ENCODE results near the gene RPAP3. TPM values are rescaled to one million over a fixed set of nuclear protein-coding genes. Genes with fewer than 3 reads are reported as not detected.

The RPAP3 gene
- total RNA-seq, 2 donors from 2014 or later, result 16.7 to 17.0 TPM

- intact Hi-C loops (cut with DNase I), result no loop called here
- no peak for DNase-seq
- no peak overlapping the region for H3K4me3 ChIP-seq
- TF ChIP-seq, protein P1, sequence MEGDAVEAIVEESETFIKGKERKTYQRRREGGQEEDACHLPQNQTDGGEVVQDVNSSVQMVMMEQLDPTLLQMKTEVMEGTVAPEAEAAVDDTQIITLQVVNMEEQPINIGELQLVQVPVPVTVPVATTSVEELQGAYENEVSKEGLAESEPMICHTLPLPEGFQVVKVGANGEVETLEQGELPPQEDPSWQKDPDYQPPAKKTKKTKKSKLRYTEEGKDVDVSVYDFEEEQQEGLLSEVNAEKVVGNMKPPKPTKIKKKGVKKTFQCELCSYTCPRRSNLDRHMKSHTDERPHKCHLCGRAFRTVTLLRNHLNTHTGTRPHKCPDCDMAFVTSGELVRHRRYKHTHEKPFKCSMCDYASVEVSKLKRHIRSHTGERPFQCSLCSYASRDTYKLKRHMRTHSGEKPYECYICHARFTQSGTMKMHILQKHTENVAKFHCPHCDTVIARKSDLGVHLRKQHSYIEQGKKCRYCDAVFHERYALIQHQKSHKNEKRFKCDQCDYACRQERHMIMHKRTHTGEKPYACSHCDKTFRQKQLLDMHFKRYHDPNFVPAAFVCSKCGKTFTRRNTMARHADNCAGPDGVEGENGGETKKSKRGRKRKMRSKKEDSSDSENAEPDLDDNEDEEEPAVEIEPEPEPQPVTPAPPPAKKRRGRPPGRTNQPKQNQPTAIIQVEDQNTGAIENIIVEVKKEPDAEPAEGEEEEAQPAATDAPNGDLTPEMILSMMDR (IDR thresholded peaks at IDR 0.05), result no peak
- no peak overlapping the region for H3K27ac ChIP-seq
- H3K4me1 ChIP-seq, result no peaks in the 10 kb centered on the region
- no peaks in the 10 kb centered on the region for H3K9me3 ChIP-seq
- H3K27me3 ChIP-seq, result no peaks in the 10 kb centered on the region
- no peaks in the 10 kb centered on the region for H3K36me3 ChIP-seq
- no peak overlapping the region for H3K9ac ChIP-seq (ENCODE audit: low read depth in 2 of 2, low read length in 2 of 2)
These were observed 71.7 kb downstream of the RPAP3 start for GRCh38 chr12:47634127-47634526.

GRCh38 chr12:47621960-47622359 is 83.9 kb downstream of the RPAP3 start:
- Histone ChIP-seq H3K9ac (ENCODE audit: low read depth in 2 of 2, low read length in 2 of 2) (no peak overlapping the region), H3K27ac (no peak overlapping the region), H3K36me3 (no peaks in the 10 kb centered on the region), H3K4me1 (no peaks in the 10 kb centered on the region), H3K9me3 (no peaks in the 10 kb centered on the region), H3K4me3 (no peak overlapping the region), H3K27me3 (no peaks in the 10 kb centered on the region)
- DNase-seq, result no peak
- intact Hi-C loops (cut with DNase I), result no loop called here
- TF ChIP-seq, protein P1 (IDR thresholded peaks at IDR 0.05), result no peak

- no peak overlapping the region for H3K9ac ChIP-seq (ENCODE audit: low read depth in 2 of 2, low read length in 2 of 2)
- no peak for DNase-seq
- no peaks in the 10 kb centered on the region for H3K27me3 ChIP-seq
- no peak overlapping the region for H3K27ac ChIP-seq
- no peaks in the 10 kb centered on the region for H3K9me3 ChIP-seq
- TF ChIP-seq, protein P1 (IDR thresholded peaks at IDR 0.05), result no peak
- H3K36me3 ChIP-seq, result no peaks in the 10 kb centered on the region
- H3K4me3 ChIP-seq, result no peak overlapping the region
- intact Hi-C loops (cut with DNase I), result no loop called here
- H3K4me1 ChIP-seq, result no peaks in the 10 kb centered on the region
These were observed 88.4 kb downstream of the RPAP3 start for GRCh38 chr12:47617476-47617875.

DNA sequence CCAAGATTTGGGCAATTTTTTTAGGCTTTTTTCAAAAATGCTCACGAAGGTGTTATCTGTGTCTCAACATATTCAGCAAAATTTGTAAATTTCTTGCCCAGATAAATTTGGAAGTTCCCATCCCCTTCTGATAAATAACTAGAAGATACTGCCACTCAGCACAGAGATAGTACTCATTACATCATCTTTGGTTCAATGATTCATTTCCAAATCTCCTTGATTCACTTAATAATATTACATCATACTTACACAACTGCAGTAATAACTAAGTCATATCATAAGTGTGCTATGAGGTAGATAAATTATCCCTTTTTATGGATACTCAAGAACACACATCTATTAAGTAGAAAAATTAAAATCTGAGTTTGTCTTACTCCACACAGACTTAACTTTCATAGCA is 89.4 kb downstream of the RPAP3 start:
- TF ChIP-seq, protein P1 (IDR thresholded peaks at IDR 0.05), result no peak
- Histone ChIP-seq H3K4me3 (no peak overlapping the region), H3K9ac (ENCODE audit: low read depth in 2 of 2, low read length in 2 of 2) (no peak overlapping the region), H3K36me3 (no peaks in the 10 kb centered on the region), H3K4me1 (no peaks in the 10 kb centered on the region), H3K27me3 (no peaks in the 10 kb centered on the region), H3K9me3 (no peaks in the 10 kb centered on the region), H3K27ac (no peak overlapping the region)
- intact Hi-C loops (cut with DNase I), result no loop called here
- DNase-seq, result no peak

DNA sequence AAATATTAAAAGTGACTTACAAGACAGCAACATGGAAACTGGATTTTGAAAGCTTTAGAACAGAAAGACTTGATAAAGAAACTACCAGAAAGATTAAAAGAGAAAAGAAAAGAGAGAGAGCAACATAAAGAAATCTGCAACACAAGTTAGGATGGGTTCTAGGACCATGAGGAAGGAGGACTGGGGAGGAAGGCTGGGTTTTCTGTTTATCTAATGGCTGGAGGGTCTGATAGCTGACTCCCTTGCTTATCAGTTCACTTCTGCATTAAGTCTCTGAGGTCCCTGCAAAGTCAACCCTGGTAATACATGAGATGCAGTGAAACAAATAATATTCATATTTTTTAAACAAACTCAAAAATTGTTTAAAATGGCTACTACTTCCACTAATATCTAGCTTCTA is 90.1 kb downstream of the RPAP3 start:
- TF ChIP-seq, protein P1 (IDR thresholded peaks at IDR 0.05), result no peak
- no peaks in the 10 kb centered on the region for H3K4me1 ChIP-seq
- H3K4me3 ChIP-seq, result no peak overlapping the region
- H3K36me3 ChIP-seq, result no peaks in the 10 kb centered on the region
- no peak overlapping the region for H3K27ac ChIP-seq
- no peaks in the 10 kb centered on the region for H3K27me3 ChIP-seq
- intact Hi-C loops (cut with DNase I), result no loop called here
- no peak overlapping the region for H3K9ac ChIP-seq (ENCODE audit: low read depth in 2 of 2, low read length in 2 of 2)
- DNase-seq, result no peak
- no peaks in the 10 kb centered on the region for H3K9me3 ChIP-seq

GRCh38 chr12:47614521-47614920 is 91.3 kb downstream of the RPAP3 start:
- H3K27me3 ChIP-seq, result no peaks in the 10 kb centered on the region
- no peaks in the 10 kb centered on the region for H3K36me3 ChIP-seq
- H3K9ac ChIP-seq (ENCODE audit: low read depth in 2 of 2, low read length in 2 of 2), result no peak overlapping the region
- H3K9me3 ChIP-seq, result no peaks in the 10 kb centered on the region
- no peak for DNase-seq
- H3K4me1 ChIP-seq, result no peaks in the 10 kb centered on the region
- H3K4me3 ChIP-seq, result no peak overlapping the region
- intact Hi-C loops (cut with DNase I), result no loop called here
- TF ChIP-seq, protein P1 (IDR thresholded peaks at IDR 0.05), result no peak
- no peak overlapping the region for H3K27ac ChIP-seq
